Renal pelvis (tissue), 4 donors: ENCODE measurements around the gene EEF1B2. TPM values are rescaled to one million over a fixed set of nuclear protein-coding genes. Genes with fewer than 3 reads are reported as not detected.
A peak's percentile ranks its signal among the peaks of the same experiment; 100 is the strongest.
"Not testable (repeated sequence)": the region's sequence is repeated elsewhere in the genome, so short reads cannot be mapped to it uniquely, and the experiment has no call there.

Experiments used
- DNase-seq: peaks from one replicate; pipeline ENCODE4 v3.0.0-alpha.2; 2013
- polyA plus RNA-seq, 3 donors: library from polyadenylated mRNA; unstranded; fragments of 120-200 nt; gene quantifications; one replicate each; pipeline ENCODE4 v1.2.1, GENCODE V29; 2013; ENCODE audit not compliant: insufficient read length in 3 of 3

The EEF1B2 gene
- polyA plus RNA-seq, 3 donors: 573 to 672 (median 601) TPM

DNA sequence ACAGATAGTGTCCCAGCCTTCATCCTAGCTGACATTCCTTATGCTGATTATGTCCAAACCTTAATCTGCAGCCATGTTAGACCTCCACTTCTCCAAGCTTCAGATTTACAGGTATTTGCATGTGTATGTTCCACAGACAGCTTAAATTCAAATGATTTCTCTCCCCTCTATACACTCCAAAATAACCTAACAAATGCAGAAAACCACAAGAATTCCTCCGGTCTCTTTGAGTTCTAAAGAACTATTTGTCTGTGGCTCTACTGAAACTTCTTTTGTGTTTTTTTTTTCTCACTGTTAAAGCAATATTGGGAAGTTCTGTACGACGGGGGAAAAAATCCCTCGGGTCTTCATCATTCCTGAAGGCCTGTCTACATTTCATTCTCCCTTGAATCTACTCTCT, 9.1 kb upstream of the EEF1B2 start:
- no peak for DNase-seq

DNA sequence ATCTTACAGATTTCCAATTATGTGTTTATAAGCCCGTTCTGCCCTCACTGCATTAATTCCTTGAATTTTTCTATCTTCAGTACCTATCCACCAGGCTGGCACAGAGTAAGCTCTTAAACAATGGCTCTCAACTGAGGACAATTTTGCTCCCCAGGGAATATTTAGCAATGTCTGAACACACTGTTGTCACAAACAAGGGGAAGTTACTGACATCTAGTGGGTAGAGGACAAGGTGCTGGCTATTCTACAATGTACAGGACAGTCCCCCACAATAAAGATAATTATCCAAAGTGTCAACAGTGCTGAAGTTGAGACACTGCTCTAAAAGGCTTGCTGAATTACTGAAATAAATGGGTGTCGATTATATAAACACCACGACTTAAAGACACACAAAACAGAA, 5.5 kb upstream of the EEF1B2 start:
- no peak for DNase-seq

DNA sequence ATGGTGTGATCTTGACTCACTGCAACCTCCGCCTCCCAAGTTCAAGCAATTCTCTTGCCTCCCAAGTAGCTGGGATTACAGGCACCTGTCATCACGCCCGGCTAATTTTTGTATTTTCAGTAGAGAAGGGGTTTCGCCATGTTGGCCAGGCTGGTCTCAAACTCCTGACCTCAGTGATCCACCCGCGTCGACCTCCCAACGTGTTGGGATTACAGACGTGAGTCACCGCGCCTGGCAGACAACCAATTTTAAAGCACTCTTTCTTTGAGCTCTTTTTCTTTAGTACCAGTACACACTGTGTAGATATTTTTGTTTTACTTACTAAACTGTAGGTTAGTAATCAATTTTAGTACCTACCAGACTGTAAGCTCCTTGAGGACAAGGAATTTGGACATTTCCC, 2.7 kb upstream of the EEF1B2 start:
- DNase-seq: not testable (repeated sequence)

DNA sequence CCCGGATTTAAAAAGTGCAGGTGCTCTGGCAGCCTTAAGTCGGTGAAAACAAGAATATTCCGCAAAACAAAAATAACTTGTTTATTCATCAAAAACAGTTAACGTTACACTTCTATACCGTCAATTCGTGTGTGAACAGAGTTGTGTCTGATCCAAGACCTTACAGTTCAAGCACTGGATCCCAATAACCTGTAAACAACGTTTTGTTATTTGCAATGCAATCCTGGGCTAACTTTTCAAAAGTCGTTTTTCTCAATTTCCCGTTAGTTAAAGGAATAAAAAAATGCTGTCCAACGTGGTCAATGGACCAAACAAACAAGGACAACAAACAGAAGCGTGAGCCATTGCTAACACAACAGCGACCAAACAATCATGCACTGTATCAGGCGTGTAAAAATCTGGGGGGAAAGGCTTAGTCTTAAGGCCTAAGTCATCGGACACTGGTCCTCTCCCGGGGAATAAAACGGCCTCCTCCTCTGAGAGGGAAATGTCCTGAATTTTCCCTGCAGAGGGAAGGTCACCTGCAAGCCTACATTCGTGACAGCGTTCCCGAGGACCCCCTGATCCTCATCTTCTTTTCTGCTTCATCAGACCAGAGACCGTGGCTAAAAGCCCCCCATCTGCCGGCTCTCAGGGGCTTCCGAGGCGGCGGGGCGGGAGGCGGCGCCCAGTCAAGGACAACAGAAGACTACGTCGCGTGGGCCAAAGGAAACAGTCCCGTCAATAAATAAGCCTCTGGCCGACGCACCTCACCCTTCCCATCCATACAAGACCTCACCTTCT, 941 bp upstream of the EEF1B2 start:
- DNase-seq: no peak

DNA sequence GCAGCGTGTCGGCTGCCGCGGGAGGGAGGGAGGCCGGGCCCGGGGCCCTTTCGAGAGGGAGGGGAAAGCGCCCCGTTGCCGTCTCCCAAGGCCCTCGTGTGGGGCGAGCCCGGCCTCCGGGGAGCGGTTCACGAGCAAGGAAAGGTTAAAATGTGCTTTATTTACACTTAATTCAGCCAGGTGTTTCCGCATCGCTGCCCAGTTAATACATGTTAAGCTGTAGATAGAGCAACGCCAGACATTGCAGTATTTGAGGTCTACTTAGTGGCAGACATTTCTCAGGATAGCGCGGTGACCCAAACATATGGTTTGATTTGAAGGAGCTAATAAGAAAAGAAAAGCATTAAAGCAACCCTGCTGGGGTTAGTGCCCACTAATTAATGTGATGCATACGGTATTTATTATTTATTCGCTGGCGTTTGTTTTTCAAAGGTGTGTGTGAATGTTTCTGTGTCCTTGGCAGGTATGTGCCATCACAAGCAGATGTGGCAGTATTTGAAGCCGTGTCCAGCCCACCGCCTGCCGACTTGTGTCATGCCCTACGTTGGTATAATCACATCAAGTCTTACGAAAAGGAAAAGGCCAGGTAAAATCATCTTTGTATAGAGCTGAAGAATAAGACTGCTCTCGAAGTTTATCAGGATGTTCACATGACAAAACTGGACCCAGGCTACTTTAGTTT, 571 bp downstream of the EEF1B2 start:
- no peak for DNase-seq

DNA sequence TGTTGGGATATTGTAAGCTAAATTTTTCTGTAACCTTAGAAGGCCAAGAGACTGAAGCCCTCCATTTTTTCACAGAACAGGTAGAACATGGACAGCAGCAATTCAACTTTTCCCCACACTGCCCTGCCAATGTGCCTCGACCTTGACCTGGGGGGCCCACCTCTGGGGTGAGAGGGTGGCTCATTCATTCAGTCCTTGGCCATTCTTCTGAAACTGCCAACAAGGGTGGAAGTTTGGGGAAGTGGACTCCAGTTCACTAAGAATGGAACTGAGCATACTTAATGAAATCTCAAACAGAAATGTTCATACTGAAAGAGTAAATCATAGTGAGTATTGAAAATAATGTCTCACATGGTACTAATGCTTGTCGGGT, 1.1 kb downstream of the EEF1B2 start:
- no peak for DNase-seq

DNA sequence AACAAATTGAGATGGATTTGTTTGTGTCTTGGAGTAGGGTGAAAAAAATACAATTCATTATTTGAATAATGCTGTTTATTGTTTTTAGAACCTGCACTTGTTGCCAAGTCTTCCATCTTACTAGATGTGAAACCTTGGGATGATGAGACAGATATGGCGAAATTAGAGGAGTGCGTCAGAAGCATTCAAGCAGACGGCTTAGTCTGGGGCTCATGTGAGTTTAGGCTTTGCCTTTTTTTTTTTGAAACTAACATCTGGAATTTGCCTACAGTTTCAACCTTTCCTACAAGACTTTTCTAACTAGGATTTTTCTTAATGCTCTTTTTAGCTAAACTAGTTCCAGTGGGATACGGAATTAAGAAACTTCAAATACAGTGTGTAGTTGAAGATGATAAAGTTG, 2.7 kb downstream of the EEF1B2 start:
- DNase-seq: not testable (repeated sequence)

DNA sequence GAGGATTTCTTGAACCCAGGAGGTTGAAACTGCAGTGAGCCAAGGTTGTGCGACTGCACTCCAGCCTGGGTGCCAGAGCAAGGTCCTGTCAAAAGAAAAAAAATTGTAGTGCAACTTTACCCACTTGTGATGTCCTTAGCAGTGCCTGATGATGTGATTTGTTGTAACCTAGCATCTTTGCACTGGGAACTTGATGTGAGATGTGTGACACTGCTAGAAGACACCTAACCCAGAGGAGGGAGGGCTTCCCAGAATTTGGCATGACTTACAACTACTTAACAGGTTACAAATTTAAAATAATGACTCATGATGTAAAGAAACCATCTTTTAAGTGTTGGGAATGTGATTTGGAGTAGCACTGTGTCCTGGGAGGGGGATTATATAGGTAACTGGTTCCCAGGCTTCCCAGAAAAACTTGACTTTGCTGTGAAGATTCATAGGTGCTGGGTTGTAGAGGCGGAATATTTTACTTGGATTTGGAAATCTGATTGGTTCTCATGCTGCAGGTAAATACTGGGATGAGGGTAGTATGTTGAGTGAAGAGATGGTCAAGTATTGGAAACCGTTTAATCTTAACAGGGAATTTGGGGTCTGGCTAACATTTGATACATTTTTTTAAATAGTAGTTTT, 3.7 kb downstream of the EEF1B2 start:
- DNase-seq: no peak

DNA sequence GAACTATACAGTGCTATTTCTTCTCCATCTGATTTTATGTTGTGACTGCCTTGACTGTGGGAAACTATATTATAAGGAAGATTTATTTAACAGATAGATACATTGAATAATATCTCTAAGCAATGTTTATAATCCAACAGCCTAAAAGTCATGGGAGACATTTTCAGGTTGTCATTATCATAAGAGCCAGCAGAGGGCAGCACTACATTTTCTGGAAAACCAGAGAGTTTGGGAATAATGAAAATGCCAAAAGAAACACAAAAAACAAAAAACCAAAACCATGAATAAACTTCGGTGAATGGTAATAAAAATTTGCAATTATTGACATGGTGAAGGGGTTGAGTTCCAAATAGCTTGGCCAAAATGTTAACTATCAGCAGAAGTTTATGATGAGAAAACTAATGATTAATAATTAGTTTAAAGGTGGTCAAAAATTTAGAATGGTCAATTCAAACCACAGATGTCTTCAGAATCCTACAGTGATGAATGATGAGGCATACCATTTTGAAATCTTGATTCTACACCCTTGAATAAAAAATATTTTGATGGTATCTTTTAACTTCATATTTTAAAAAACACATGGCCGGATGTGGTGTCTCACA, 4.7 kb downstream of the EEF1B2 start:
- DNase-seq: peak; percentile 50

DNA sequence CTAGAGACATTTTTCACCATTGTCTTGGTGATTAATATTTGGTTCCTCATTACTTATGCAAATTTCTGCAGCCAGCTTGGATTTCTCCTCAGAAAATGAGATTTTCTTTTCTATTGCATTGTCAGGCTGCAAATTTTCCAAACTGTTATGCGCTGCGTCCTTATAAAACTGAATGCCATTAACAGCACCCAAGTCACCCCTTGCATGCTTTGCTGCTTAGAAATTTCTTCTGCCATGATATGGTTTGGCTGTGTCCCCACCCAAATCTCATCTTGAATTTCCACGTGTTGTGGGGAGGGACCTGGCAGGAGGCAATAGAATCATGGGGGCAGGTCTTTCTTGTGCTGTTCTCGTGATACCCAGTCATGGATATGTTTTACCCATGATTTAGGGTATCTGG, 8.5 kb downstream of the EEF1B2 start:
- not testable (repeated sequence) for DNase-seq

DNA sequence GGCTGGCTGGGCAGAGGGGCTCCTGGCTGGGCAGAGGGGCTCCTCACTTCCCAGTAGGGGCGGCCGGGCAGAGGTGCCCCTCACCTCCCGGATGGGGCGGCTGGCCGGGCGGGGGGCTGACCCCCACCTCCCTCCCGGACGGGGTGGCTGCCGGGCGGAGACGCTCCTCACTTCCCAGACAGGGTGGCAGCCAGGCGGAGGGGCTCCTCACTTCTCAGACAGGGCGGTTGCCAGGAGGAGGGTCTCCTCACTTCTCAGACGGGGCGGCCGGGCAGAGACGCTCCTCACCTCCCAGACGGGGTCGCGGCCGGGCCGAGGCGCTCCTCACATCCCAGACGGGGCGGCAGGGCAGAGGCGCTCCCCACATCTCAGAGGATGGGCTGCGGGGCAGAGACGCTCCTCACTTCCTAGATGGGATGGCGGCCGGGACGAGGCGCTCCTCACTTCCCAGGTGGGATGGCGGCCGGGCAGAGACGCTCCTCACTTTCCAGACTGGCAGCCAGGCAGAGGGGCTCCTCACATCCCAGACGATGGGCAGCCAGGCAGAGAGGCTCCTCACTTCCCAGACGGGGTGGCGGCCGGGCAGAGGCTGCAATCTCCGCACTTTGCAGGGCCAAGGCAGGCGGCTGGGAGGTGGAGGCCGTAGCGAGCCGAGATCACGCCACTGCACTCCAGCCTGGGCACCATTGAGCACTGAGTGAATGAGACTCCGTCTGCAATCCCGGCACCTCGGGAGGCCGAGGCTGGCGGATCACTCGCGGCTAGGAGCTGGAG, 12.1 kb downstream of the EEF1B2 start:
- not testable (repeated sequence) for DNase-seq

DNA sequence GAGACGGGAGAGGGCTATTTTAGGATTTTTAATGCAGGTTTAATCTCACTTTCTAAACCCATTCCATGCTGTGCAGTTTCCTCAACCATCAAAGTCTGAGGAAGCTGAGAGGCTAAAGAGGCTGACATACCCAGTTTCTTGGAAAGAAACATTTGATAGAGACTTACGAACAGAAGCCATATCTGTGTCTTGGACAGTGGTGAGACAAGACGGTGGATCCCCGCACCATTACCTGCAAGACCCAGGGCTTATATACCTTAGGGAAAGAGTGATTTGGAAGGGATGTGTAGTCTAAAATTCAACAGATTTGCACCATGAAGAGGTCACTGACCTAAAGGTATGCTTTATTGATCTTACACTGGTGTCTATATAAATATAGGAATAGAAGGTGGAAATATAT, 13.5 kb downstream of the EEF1B2 start:
- no peak for DNase-seq

DNA sequence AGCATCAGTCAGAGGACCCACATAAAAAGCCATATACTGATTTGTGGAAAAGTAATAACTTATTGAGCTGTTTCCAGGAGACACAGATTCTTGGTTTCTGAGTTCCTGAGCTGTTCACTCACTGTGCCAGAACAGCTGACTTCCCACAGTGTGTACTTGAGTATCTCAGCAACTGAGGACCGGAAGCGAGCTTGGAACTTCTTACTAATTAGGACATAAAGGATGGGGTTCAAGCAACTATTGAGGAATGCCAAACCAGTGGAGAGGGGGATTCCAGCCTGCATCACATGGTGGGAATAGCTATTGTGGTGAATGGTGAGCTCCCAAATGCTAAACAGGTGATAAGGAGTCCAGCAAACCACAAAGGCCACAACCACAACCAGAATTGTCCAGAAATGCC, 16.4 kb downstream of the EEF1B2 start:
- DNase-seq: no peak

DNA sequence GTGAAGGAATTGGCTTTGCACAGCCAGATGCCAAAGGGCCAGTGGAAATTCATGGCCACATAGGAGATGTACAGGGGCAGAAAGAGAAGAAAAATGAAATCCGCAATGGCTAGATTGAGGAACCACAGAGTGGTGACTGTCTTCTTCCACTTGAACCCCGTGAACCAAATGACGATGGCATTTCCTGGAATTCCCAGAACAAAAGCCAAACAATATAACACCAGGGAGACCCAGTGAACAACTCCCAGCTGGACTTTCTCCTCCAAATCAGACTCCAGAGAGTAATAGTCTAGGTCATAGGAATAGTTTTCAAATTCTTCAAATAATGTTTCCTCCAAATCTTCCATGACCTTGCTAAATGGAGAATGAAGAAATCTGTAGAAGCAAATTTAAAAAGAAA, 17.2 kb downstream of the EEF1B2 start:
- no peak for DNase-seq

DNA sequence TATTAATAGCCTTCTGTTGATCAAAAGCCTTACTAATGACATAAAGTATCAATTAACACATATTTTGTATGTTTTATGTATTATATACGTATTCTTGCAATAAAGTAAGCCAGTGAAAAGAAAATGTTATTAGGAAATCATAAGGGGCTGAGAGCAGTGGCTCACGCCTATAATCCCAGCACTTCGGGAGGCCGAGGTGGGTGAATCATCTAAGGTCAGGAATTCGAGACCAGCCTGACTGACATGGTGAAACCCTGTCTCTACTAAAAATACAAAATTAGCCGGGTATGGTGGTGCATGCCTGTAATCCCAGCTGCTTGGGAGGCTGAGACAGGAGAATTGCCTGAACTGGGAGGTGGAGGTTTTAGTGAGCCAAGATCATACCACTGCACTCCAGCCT, 21.8 kb downstream of the EEF1B2 start:
- not testable (repeated sequence) for DNase-seq

DNA sequence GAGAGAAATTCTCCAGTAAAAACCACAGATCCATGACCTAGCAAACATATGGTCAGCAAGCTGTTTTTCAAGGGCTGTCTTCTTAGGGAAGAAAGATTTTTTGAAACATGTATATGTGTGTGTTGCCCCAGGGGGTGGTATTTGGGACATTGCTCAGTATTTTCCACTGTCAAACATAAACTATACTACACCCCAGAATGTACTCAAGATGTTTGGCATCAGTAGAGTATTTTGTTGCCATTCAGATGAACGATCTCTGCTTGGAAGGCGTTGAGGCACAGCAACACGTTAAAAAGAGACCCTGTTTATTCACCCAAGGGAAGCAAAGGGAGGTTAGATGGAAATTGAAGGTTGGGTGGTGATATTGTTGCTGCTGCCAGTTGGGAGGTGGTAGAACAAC, 30.0 kb downstream of the EEF1B2 start:
- no peak for DNase-seq

DNA sequence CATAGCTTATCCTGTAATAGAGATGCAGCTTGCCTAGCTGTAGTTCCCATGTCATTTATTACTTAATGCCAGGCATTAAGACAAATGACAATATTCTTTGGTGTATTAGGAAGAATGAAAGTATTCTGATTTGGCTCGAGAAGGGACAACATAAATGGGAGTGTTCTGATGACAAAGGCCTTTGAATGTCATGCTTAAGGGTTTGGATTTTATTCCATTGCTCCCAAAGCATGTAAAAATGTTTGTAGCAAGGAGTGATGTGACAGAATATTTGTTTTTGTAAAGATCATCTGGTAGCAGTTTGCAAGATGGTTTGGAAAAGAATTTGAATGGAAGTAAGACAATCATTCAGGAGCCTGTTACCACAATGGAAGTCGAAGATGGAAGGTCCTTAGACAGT, 30.4 kb downstream of the EEF1B2 start:
- DNase-seq: no peak

DNA sequence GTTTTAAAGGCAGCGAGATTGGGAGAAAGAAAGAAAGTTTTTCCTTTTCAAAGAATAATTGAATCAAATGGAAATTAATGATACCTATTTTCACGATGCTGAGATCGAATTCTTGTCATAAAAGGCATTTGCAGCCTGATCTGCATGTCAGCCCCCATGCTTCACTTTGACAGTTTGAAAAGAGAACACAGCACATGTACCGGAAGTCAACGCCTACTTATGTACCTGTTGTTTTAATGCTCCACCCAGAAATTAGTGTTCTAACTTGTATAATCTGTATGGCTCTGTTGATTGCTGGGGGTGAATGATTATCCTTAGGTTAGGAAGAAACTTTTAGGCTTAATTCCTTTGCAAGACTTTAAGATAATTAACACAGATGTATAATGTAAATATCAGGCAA, 31.0 kb downstream of the EEF1B2 start:
- DNase-seq: no peak

DNA sequence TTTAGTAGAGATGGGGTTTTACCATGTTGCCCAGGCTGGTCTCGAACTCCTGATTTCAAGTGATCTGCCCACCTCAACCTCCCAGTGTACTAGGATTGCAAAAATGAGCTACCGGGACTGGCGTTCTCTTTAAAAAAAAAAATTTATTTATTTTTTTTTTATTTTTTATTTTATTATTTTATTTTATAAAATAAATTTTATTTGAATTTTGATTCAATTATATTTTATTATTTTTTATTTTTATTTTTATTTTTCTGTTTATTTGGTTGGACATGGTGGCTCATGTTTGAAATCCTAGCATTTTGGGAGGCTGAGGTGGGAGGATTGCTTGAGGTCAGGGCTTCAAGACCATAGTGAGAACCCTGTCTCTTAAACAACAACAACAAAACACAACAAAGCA, 32.5 kb downstream of the EEF1B2 start:
- DNase-seq: no peak

DNA sequence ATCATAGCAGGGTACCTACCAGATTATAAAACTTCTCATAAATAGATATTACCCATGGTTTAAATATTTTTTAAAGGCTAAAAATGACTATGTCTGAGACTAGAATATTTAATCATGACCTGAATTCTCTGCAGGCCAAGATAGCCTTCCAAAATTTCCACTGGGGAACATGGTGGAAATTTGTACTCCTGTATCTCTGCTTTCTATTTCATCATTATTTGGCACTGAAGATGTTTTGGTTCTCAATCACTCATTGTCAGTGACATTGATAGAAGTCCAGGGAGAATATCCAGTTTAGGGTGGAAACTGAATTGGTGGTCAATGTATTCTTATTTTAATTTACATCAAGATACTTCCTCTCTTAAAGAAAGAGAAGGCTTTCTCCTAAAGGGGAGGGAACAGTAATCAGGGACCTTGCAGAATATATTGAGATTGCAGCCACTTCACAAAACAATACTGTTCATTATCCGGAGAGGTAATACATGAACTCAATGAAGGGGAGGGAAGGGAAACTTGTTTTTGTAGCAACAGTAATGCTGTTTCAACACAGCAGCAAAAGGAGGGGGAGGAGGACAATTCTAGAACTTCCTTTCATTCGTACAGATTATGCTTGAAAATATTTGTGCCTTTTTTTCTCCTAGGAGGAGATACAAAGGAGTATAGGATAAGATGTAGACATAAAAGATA, 34.1 kb downstream of the EEF1B2 start:
- no peak for DNase-seq

DNA sequence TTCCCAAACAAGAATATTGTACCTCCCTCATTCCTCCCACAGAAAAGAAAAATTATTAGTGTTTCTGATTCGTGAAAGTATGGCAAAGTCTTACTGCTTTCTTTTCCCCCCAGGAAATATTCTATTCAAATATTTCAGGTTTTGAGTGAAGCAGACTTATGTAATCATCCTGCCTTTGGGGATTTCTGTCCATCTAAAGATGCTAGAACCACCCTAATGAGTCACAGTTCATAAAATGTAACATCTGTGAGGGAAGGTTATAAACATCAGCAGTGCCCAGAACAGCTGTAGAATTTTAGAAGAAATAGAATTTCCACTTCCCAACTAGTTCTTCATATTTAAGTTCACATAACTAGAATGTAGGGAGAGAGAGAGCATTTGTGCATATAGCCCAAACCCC, 39.0 kb downstream of the EEF1B2 start:
- no peak for DNase-seq
